ENCODE data around the gene ELOVL6.

ELOVL6 gene

GRCh38 chr4:110137829-110138228 is 60.6 kb downstream of the ELOVL6 start:
- Histone ChIP-seq H3K27ac (ENCODE audit: low read depth, low read length) (no peak overlapping the region), H3K9ac (ENCODE audit: low read length) (no peak overlapping the region), H3K27me3 (ENCODE audit: control insufficient read depth, insufficient read depth, low read length) (no peaks in the 10 kb centered on the region), H3K9me3 (ENCODE audit: control insufficient read depth, insufficient read depth, low read depth, low read length) (no peaks in the 10 kb centered on the region), H3K4me1 (ENCODE audit: control insufficient read depth, insufficient read depth, low read length) (peaks cover 6% of the 10 kb centered on the region; the same call in 1 of the 2 replicates), H3K36me3 (ENCODE audit: control insufficient read depth, insufficient read depth, low read length) (peaks cover 12% of the 10 kb centered on the region), H3K4me3 (ENCODE audit: low read depth, low read length) (no peak overlapping the region)

DNA sequence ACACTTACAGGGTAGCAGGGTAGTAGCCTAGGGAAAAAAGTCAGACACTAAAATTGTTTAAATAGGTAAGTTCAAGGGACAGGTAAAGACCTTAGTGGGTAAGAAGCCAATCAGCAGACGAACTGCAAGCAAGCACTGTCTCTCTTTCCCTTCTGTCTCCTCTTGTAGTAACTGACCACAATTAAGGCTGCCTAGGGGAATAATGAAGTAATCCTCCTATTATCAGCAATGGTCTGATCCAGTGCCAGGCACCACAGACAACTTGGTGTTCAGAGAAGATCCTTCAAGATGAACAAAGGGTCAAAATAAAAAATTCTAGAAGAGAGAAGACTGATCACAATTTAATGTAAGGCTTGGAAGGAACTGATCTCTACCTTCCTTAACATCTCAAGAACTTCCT is 62.9 kb downstream of the ELOVL6 start:
- H3K4me1 ChIP-seq (ENCODE audit: control insufficient read depth, insufficient read depth, low read length) = peaks cover 6% of the 10 kb centered on the region; the same call in 1 of the 2 replicates
- no peak overlapping the region for H3K27ac ChIP-seq (ENCODE audit: low read depth, low read length)
- H3K9me3 ChIP-seq (ENCODE audit: control insufficient read depth, insufficient read depth, low read depth, low read length) = no peaks in the 10 kb centered on the region
- H3K9ac ChIP-seq (ENCODE audit: low read length) = no peak overlapping the region
- no peak overlapping the region for H3K4me3 ChIP-seq (ENCODE audit: low read depth, low read length)
- H3K36me3 ChIP-seq (ENCODE audit: control insufficient read depth, insufficient read depth, low read length) = peaks cover 6% of the 10 kb centered on the region
- H3K27me3 ChIP-seq (ENCODE audit: control insufficient read depth, insufficient read depth, low read length) = no peaks in the 10 kb centered on the region

DNA sequence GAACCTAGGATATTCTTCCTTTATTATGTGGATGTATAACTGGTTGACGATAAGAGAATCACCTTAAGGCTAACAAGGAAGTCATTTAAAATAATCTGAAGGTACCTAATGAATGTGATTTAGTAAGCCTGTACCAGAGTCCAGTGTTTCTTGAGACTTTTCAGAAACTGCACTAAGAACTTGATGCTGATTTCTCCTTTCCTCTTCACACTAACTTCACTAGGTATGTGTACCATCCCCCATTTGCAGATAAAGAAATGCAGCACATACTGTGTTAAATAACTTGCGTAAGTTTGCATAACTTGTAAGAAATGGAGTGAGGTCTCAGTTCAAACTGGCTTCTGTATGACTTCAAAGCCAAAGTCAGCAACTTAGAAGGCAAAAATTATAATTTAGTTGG is 63.3 kb downstream of the ELOVL6 start:
- Histone ChIP-seq H3K27ac (ENCODE audit: low read depth, low read length) (no peak overlapping the region), H3K9ac (ENCODE audit: low read length) (no peak overlapping the region), H3K9me3 (ENCODE audit: control insufficient read depth, insufficient read depth, low read depth, low read length) (no peaks in the 10 kb centered on the region), H3K4me1 (ENCODE audit: control insufficient read depth, insufficient read depth, low read length) (peaks cover 9% of the 10 kb centered on the region; the same call in 1 of the 2 replicates), H3K4me3 (ENCODE audit: low read depth, low read length) (no peak overlapping the region), H3K36me3 (ENCODE audit: control insufficient read depth, insufficient read depth, low read length) (peaks cover 6% of the 10 kb centered on the region), H3K27me3 (ENCODE audit: control insufficient read depth, insufficient read depth, low read length) (no peaks in the 10 kb centered on the region)

DNA sequence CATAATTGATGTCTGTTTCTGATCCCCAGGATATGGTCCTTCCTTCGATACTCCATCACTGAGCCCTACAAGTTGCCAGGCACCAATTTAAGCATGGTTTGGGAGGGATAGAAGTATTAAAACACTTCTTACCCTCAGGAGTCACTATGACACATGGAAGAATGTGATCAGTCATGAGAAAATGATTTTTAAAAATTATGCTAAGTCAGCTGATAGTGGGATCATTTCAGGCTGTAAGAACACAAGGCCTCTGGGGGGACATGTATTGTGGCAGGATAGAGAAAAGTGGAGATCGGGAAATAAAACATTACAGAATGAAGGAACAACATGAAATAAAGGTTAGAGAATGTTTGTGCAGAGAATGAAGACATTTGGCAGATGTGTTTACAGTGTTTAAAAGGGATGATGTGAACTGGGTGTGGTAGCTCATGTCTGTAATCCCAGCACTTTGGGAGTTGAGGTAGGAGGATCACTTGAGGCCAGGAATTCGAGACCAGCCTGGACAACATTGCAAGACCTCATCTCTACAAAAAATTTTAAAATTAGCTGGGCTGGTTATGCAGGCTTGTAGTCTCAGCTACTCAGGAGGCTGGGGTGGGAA is 64.0 kb downstream of the ELOVL6 start:
- Histone ChIP-seq H3K4me1 (ENCODE audit: control insufficient read depth, insufficient read depth, low read length) (peaks cover 9% of the 10 kb centered on the region; the same call in 1 of the 2 replicates), H3K27ac (ENCODE audit: low read depth, low read length) (no peak overlapping the region), H3K27me3 (ENCODE audit: control insufficient read depth, insufficient read depth, low read length) (no peaks in the 10 kb centered on the region), H3K9me3 (ENCODE audit: control insufficient read depth, insufficient read depth, low read depth, low read length) (no peaks in the 10 kb centered on the region), H3K36me3 (ENCODE audit: control insufficient read depth, insufficient read depth, low read length) (peaks cover 6% of the 10 kb centered on the region), H3K9ac (ENCODE audit: low read length) (no peak overlapping the region), H3K4me3 (ENCODE audit: low read depth, low read length) (no peak overlapping the region)

DNA sequence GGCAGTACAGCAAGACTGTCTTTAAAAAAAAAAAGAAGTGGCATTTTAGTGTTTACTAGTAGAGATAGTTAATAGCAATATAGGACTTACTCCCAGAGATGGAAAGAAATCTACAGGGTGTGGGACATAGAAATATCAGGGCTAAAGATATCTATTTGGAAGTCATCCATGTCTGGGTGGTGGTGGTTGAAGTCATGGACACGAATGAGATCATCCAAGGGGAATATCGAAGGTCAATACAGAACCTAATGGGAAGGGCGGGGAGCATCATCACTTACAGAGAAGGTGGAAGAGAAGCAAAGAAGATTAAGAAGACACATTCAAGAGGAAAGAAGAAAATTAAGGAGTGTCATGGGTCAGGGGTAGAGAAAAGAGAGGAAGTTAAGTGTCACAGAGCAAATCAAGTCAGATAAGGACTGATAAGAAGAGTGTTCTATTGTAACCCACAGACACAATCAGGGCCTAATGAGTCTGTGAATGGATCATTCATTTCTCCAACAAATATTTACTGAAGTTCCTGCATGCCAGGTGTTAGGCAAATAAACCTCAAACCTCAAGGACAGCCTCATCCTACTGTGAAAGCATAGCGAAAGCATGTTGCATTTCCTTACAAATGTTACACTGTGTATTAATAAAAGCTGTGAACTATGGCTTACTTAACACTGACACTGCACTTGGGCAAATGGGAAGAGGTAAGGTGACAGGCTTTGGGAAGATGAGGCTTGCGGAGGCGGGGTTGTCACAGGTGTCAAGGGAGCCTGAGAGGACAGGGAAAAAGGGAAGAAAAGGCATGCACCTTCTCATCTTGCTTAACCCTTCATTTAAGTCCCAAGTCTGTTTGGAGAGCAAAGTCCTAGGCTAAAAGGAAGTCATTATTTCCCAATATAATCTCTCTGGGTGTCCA is 65.3 kb downstream of the ELOVL6 start:
- no peaks in the 10 kb centered on the region for H3K27me3 ChIP-seq (ENCODE audit: control insufficient read depth, insufficient read depth, low read length)
- no peak overlapping the region for H3K4me3 ChIP-seq (ENCODE audit: low read depth, low read length)
- no peak overlapping the region for H3K27ac ChIP-seq (ENCODE audit: low read depth, low read length)
- H3K9ac ChIP-seq (ENCODE audit: low read length) = no peak overlapping the region
- H3K4me1 ChIP-seq (ENCODE audit: control insufficient read depth, insufficient read depth, low read length) = peaks cover 9% of the 10 kb centered on the region; the same call in 1 of the 2 replicates
- H3K9me3 ChIP-seq (ENCODE audit: control insufficient read depth, insufficient read depth, low read depth, low read length) = no peaks in the 10 kb centered on the region
- H3K36me3 ChIP-seq (ENCODE audit: control insufficient read depth, insufficient read depth, low read length) = peaks cover 6% of the 10 kb centered on the region; the same call in 1 of the 2 replicates

- Histone ChIP-seq H3K36me3 (ENCODE audit: control insufficient read depth, insufficient read depth, low read length) (peaks cover 6% of the 10 kb centered on the region; the same call in 1 of the 2 replicates), H3K9me3 (ENCODE audit: control insufficient read depth, insufficient read depth, low read depth, low read length) (no peaks in the 10 kb centered on the region), H3K27me3 (ENCODE audit: control insufficient read depth, insufficient read depth, low read length) (no peaks in the 10 kb centered on the region), H3K9ac (ENCODE audit: low read length) (no peak overlapping the region), H3K4me3 (ENCODE audit: low read depth, low read length) (no peak overlapping the region), H3K27ac (ENCODE audit: low read depth, low read length) (no peak overlapping the region), H3K4me1 (ENCODE audit: control insufficient read depth, insufficient read depth, low read length) (peaks cover 9% of the 10 kb centered on the region; the same call in 1 of the 2 replicates)
These were observed 66.5 kb downstream of the ELOVL6 start for GRCh38 chr4:110131916-110132315.

DNA sequence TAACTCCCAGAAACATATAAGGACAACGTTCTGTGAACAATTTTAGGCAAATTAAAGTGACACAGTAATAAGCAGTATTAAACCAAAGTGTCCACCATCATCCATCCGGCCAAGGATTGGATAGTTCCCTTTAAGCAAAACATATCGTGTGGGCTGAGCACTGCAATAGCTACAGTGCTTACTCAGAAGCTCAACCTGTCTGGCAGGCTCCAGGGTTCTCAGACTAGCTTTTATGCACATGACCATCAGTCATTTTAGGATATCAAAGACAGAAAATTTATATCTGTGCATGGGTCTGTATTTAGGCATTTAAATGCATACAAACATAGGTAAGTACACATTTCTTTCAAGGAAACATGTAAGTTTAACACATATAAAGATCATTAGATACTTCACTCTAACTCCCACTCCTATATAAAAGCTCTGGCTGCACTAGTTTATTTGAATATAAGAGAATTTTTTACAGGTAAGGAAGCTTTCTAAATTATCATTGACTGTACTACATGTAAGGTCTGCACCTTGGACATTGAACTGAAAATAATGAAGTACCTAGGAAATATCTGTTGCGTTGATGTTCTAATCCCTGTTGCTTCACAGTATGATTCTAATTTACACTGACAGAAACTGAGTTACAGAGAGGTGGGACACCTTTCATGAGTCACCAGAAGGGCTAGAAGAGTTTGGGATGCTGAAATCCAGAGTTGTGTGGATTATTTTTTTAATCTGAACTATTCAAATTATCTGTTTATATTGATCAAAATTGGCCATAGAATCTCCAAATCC is 67.6 kb downstream of the ELOVL6 start:
- Histone ChIP-seq H3K27ac (ENCODE audit: low read depth, low read length) (no peak overlapping the region), H3K9me3 (ENCODE audit: control insufficient read depth, insufficient read depth, low read depth, low read length) (no peaks in the 10 kb centered on the region), H3K9ac (ENCODE audit: low read length) (no peak overlapping the region), H3K27me3 (ENCODE audit: control insufficient read depth, insufficient read depth, low read length) (no peaks in the 10 kb centered on the region), H3K36me3 (ENCODE audit: control insufficient read depth, insufficient read depth, low read length) (peaks cover 8% of the 10 kb centered on the region; the same call in 1 of the 2 replicates), H3K4me3 (ENCODE audit: low read depth, low read length) (no peak overlapping the region), H3K4me1 (ENCODE audit: control insufficient read depth, insufficient read depth, low read length) (peaks cover 6% of the 10 kb centered on the region; the same call in 1 of the 2 replicates)

DNA sequence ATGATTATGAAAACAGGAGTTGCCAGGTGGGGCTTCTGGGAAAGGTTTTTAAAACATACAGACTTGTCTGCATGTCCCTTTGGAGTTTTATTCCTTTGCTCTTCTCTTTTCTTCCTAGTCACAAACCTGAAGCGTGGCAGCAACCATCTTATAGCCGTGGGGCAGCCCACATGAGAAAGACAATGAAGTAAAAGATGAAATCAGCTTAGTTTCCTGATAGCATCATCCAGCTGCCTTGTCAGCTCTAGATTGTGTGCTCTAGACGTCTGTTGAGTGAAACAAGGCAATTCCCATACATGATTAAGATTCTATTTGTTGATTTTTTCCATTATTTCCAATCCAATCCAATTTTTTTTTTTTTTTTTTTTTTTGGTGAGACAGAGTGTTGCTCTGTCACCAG is 68.9 kb downstream of the ELOVL6 start:
- no peaks in the 10 kb centered on the region for H3K27me3 ChIP-seq (ENCODE audit: control insufficient read depth, insufficient read depth, low read length)
- no peak overlapping the region for H3K27ac ChIP-seq (ENCODE audit: low read depth, low read length)
- no peaks in the 10 kb centered on the region for H3K9me3 ChIP-seq (ENCODE audit: control insufficient read depth, insufficient read depth, low read depth, low read length)
- H3K4me1 ChIP-seq (ENCODE audit: control insufficient read depth, insufficient read depth, low read length) = 0 out of 2 replicates have a peak, but pooled peaks cover 3% of the 10 kb centered on the region
- peaks cover 2% of the 10 kb centered on the region; the same call in 1 of the 2 replicates for H3K36me3 ChIP-seq (ENCODE audit: control insufficient read depth, insufficient read depth, low read length)
- no peak overlapping the region for H3K4me3 ChIP-seq (ENCODE audit: low read depth, low read length)
- no peak overlapping the region for H3K9ac ChIP-seq (ENCODE audit: low read length)

DNA sequence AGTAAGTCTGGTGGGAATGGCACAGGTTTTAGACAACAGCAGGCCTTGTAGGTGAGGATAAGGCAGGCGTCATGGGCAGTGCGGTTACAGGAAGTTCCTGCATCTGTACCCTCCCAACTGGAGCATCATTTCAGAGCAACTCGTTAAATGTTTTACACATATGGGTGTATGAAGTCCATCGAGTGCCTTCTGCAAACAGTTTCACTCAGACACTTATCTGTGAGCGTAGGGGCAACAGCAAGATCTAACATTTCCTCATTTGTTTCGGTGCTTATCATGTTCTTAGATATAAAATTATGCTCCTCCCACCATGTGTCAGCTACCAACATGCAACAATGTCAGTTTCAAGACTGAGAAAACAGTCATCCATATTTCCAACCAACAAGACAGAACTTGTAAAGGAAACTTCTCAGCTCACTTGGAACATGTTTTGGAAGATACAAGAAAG is 69.9 kb downstream of the ELOVL6 start:
- H3K4me3 ChIP-seq (ENCODE audit: low read depth, low read length) = no peak overlapping the region
- peaks cover 2% of the 10 kb centered on the region; the same call in 1 of the 2 replicates for H3K36me3 ChIP-seq (ENCODE audit: control insufficient read depth, insufficient read depth, low read length)
- H3K4me1 ChIP-seq (ENCODE audit: control insufficient read depth, insufficient read depth, low read length) = 0 out of 2 replicates have a peak, but pooled peaks cover 3% of the 10 kb centered on the region
- H3K9me3 ChIP-seq (ENCODE audit: control insufficient read depth, insufficient read depth, low read depth, low read length) = no peaks in the 10 kb centered on the region
- H3K27me3 ChIP-seq (ENCODE audit: control insufficient read depth, insufficient read depth, low read length) = no peaks in the 10 kb centered on the region
- no peak overlapping the region for H3K9ac ChIP-seq (ENCODE audit: low read length)
- no peak overlapping the region for H3K27ac ChIP-seq (ENCODE audit: low read depth, low read length)

GRCh38 chr4:110128029-110128428 is 70.4 kb downstream of the ELOVL6 start:
- no peak overlapping the region for H3K9ac ChIP-seq (ENCODE audit: low read length)

More at GRCh38 chr4:110128029-110128428, 70.4 kb downstream of the ELOVL6 start:
- Histone ChIP-seq H3K4me1 (ENCODE audit: control insufficient read depth, insufficient read depth, low read length) (0 out of 2 replicates have a peak, but pooled peaks cover 3% of the 10 kb centered on the region), H3K27ac (ENCODE audit: low read depth, low read length) (no peak overlapping the region), H3K27me3 (ENCODE audit: control insufficient read depth, insufficient read depth, low read length) (no peaks in the 10 kb centered on the region), H3K4me3 (ENCODE audit: low read depth, low read length) (no peak overlapping the region), H3K9me3 (ENCODE audit: control insufficient read depth, insufficient read depth, low read depth, low read length) (no peaks in the 10 kb centered on the region), H3K36me3 (ENCODE audit: control insufficient read depth, insufficient read depth, low read length) (peaks cover 6% of the 10 kb centered on the region; the same call in 1 of the 2 replicates)

Measured in HUES6 (cell line).